H7 (cell line): Measurements from ENCODE around the gene PLSCR1. TPM values are rescaled to one million over a fixed set of nuclear protein-coding genes. Genes with fewer than 3 reads are reported as not detected.

ENCODE experiments used
- DNase-seq: peaks from one replicate; pipeline ENCODE4 v3.0.0; 2012
- H3K27me3 ChIP-seq: 2 replicates; pipeline ENCODE4 v1.6.0; 2011; ENCODE audit warnings: mild to moderate bottlenecking, low read length; ENCODE audit not compliant: control insufficient read depth, insufficient read depth
- H3K36me3 ChIP-seq: replicated peaks from 2 replicates; pipeline ENCODE4 v1.5.1; 2011; ENCODE audit warnings: low read length; ENCODE audit not compliant: control insufficient read depth, insufficient read depth
- H3K4me3 ChIP-seq: 2 replicates; pipeline ENCODE4 v1.5.1; 2011; ENCODE audit warnings: low read depth, mild to moderate bottlenecking, control low read depth, low read length, moderate library complexity; ENCODE audit not compliant: insufficient read depth
- total RNA-seq: library from RNA; depleted of rRNA; stranded (reverse); fragments of >200 nt; shearing (Covaris generic); gene quantifications from 2 replicates; pipeline ENCODE4 v1.2.3, GENCODE V29; 2014; rRNA removed

Gene PLSCR1
- total RNA-seq, 1 experiment from 2014 or later = 75.2 TPM

DNA sequence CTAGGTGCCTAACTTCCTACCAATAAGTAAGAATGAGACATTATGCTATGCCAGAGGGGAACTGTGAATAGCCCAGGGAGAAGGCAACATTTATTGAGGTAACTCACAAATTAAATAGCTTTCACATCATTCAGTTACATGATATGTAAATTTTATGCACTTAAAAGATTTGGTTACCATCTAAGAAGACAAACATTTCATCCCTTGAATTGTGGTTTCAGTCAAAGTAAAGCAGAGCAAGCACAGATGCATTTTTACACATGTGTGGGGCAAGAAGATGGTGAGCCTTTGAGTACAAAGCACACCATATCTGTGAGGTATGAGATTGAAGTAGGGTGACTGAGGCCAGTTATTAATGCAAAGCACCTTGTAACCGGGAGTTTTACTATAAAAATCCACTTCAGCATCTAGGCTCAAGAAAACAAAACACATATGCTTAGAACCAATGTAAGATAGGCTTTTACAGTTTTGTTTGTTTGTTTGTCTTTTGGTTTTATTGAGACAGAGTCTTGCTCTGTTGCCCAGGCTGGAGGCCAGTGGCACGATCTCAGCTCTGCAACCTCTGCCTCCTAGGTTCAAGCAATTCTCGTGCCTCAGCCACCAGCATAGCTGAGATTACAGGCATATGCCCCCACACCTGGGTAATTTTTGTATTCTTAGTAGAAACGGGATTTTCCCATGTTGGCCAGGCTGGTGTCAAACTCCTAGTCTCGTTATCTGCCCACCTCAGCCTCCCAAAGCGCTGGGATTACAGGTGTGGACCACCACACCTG lies 78.5 kb downstream of the PLSCR1 start:
- Histone ChIP-seq H3K36me3 (no peaks in the 10 kb centered on the region), H3K27me3 (no peaks in the 10 kb centered on the region), H3K4me3 (no peak overlapping the region)
- no peak for DNase-seq

Other genes starting within 250 kb of the PLSCR1 start
- 5.1 TPM in 1 of 2 replicates, not detected in the other for gene PLSCR2, start 75.0 kb downstream of the PLSCR1 start, total RNA-seq
- gene PLSCR5, start 60.7 kb upstream of the PLSCR1 start, total RNA-seq = not detected in 2 replicates